CD4-positive, alpha-beta T cell treated with Interleukin-1 beta for 1 hour (primary cell): ENCODE data around the gene B4GALT7.

Experiments used
- DNase-seq, 2 donors: peaks; one replicate each; pipeline ENCODE4 v3.0.0-alpha.2; 2020 to 2022

Gene B4GALT7

DNA sequence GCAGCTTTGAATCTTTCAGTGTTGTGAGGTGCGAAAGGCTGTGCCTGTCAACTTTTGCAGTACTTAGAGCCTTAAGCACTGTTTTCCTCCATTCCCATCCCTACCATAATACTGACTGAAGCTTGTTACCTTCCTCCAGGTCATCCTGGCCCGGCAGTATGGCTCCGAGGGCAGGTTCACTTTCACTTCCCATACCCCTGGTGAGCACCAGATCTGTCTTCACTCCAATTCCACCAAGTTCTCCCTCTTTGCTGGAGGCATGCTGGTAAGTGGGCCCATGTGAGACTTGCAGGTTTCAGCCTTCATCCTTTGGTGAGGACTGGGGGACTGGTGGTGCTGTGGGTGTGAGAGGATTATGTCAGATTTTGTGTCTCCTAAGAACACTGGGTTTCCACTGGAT is 6.4 kb upstream of the B4GALT7 start:
- DNase-seq = no peak

DNA sequence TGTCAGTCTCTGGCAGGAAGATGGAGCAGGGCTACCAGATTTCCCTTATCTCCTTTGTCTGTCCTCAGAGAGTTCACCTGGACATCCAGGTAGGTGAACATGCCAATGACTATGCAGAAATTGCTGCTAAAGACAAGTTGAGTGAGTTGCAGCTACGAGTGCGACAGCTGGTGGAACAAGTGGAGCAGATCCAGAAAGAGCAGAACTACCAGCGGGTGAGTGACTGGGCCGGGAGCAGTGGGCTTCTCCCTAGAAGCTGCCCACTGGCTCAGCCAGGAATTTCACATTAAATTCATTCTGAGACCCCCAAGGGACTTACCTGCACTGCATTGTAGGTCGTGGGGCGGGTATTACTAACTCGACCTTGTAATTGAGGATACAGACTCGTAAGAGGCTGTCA is 5.9 kb upstream of the B4GALT7 start:
- no peak for DNase-seq

DNA sequence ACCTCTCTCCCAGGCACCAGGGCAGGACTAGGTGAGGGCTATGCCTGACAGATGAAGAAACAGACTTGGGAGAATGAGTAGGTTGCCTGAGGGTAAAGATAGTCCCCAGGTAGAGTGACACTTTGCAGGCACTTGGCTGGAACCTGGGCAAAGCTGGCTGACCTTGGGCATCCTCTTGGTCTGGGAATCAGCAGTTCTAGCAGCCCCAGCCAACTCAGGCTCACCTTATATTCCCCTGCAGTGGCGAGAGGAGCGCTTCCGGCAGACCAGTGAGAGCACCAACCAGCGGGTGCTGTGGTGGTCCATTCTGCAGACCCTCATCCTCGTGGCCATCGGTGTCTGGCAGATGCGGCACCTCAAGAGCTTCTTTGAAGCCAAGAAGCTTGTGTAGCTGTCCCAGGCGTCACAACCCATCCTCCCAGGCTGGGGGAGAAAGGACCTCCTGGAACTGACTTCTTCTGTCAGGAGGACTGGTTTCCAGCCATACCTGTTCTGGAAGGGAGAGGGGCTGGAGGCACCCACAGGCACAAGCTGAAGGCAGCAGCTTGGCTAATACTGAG is 4.8 kb upstream of the B4GALT7 start:
- no peak for DNase-seq

DNA sequence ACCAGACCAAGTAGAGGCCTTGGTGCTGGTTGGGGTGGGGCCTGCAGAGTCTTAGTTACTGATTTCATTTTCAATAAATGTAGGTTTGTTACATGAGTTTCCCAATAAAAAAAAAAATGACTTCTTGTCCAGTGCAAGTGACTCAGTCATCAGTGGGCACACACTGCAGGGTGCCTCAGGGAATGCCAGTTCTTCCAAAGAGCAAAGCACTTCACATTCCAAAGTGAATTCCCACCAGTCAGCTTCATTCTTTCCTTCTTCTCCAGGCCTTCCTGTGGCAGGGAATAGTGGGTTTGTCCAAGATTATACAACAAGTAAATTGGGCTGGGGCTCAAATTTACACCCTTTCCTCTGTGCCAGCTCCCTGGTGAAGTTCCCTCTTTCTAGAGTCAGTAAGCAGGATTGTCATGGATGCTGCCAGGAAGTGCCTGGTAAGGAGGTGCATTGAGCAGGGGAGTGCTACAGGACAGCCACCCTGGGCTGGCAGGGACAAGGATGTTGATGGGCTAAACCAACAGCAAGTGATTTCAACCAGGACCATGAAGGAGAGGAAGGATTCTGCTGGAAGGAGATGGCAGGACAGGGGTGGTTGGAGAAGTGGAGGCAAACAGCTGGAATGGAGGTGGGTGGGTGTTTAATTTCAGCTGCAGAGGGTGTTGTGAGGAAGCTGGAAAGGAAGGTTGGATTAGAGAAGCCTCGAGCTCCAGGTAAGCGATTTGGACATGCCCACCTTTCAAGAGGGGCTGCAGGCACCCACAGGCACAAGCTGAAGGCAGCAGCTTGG is 3.7 kb upstream of the B4GALT7 start:
- DNase-seq = no peak

DNA sequence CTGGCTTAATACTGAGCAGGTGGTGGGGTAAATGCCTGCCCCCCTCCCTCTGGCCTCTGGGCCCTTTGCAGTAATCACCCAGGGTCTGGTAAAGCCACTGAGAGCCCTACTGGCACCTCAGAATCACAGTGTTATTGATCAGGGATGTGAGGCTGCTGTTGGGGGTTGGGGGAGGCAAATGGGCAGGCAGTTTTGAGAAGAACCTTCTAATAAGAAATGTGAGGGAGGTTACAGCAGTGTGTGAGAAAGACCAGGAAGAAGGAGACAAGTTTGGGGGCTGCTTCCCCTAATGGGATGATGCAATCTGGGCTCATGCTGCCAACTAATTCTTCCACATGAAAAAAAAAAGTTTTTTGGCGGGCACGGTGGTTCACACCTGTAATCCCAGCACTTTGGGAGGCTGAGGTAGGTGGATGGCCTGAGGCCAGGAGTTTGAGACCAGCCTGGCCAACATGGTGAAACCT is 3.1 kb upstream of the B4GALT7 start:
- DNase-seq = no peak

DNA sequence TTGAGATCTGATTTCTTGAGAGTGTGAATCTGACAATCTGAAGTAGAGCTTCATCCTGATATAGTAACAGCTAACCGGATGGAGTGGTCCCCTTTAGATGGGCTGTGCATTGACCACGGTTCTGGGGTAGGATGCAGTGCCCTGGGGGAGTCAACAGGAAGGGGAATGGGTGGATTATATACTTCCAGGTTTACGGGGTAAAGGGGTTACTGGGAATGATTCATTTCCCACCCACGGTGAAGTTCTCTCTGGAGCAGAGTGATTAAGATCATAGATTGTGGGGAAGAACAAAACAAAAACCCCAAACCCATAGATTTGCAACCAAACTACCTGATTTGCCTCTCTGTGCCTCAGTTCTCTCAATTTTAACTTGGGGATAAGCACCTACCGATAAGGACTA is 1.5 kb upstream of the B4GALT7 start:
- DNase-seq = no peak

DNA sequence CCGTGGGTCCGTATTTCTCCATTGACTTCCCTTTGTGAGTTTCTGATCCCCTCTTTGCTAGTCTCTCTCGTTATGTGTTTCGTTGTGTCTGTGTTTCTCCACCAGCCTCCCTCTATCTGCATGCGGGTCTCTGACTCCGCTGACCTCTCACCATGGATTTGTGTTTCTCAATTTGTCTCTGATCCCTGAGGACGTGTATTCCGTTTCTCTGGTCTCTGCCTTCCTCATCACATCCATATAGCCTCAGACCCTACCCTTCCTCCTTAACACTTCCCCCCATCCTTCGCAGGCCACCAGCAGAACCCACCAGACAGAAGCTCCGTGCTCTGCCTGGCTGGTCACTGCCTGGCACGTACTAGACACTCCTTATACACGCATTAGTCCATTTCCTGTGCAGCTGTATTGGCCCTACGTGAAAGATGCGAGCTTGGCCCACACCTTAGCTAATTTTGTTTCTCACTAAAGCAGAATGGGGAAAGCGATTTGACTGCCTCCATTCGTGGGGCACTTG is 631 bp downstream of the B4GALT7 start:
- peak in 1 of 2 donors; percentile 23 for DNase-seq

DNA sequence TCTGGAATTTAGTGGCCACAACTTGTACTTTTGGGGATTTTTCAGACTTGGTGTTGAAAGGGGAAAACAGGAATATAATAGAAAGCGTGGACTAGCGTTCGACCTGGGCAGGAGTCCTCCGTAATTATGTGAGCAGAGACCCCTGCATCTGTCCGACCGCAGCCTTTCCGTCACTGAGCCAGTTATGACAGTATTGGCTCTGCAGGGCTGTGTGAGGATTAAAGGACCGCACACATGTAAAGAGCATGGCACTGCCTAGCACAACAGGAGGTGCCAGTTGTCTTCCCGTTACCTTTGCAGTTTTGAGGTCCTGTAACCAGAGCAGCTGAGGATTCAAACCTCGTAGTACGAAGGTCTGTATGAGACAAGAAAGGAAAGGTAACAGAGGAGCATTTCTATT is 1.2 kb downstream of the B4GALT7 start:
- DNase-seq = no peak

DNA sequence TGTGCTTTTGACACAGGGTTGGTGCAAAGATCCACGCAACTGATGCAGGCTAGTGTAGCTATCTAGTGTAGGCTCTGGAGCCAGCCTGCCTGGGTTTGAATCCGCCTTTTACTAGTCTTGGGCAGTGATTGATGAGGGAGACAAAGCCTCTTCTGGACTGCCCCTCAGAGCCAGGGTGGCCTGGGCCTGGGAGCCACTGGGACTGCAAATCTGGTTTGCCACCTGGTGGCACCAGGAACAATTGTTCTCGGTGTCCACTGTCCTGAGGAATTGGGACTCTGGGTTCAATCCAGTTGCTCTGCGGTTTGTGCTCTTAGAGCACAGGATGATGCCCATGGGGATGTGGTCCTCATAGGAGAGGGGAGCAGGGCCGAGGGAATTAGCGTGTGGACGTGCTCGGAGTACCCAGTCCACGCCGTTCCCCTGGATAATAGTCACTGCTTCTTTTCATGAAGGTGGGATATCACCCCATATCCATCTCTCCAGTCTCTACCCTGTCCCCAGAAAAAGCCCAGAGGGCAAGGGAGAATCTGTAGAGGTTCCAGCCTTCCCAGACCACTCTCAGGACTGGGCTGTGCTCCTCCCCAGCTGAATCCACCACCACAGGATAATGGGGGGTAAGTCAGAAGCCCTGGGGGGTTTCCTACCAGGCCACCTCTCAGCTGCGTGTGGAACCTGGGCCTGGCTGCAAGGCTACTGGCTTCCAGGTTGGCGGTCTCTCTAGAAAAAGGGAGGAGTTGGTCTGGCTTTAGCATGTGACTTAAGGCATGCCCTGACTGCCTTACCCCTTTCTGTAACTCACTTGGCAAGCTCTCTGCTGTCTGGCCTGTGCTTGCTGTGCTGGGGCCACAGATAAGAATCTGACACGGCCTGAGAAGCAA is 1.9 kb downstream of the B4GALT7 start:
- no peak for DNase-seq

DNA sequence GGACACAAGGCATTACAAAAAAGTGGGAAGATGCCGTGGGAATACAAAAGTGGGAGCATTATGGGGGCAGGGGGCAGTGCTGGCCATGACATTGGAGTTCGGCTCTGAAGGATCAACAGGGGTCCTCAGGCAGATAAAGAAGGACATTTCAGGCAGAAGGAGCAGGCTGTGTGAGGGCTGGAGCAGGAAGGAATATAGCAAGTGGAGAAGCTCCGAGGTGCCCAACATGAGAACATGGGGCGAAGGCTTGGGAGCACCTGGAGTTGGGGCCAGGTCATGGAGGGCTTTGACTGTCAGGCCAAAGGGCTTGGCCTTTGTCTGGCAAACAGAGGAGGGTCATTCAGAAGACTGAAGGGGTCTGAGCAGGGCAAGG is 2.5 kb downstream of the B4GALT7 start:
- no peak for DNase-seq

DNA sequence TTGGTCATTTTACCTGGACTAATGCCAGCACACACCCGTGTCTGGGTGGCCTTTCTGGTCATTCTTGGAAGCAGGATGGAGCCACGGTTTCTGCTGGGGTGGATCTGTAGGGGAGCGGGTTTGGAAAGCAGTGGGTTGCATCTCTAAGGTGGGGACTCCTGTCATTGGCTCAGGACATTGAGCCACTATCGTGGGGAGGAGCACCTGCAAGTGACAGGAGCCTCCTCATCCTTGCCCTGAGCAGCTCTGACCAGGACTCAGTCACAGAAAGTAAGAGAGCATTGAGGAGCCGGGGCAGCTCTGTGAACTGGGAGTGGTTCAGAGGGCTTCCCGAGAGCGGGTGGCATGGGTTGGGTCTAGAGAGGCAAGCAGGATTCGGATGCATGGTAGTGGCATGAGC is 3.7 kb downstream of the B4GALT7 start:
- no peak for DNase-seq

DNA sequence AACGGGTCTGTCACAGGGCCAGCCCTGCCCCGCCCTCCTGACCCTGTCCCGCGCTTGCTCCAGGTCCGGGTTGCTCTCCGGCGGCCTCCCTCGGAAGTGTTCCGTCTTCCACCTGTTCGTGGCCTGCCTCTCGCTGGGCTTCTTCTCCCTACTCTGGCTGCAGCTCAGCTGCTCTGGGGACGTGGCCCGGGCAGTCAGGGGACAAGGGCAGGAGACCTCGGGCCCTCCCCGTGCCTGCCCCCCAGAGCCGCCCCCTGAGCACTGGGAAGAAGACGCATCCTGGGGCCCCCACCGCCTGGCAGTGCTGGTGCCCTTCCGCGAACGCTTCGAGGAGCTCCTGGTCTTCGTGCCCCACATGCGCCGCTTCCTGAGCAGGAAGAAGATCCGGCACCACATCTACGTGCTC is 4.2 kb downstream of the B4GALT7 start:
- DNase-seq = no peak

DNA sequence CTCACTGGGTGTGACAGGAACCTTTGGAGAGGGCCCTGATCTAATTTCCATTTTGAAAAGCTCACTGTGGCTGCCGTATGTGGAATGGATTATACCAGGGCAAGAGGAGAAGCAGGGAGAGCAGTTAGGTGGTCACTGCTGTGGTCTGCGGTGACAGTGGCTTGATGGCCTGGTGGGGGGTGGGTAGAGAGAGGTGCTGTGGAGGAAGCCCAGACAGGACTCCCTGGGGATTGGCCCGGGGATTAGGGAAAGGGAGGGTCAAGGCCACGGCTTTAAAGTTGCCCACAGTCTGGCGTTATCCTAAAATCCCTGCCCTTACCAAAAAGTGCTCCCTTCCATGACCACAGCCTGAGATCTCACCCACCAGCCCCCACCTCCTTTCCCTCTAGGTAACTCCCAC is 4.7 kb downstream of the B4GALT7 start:
- no peak for DNase-seq

DNA sequence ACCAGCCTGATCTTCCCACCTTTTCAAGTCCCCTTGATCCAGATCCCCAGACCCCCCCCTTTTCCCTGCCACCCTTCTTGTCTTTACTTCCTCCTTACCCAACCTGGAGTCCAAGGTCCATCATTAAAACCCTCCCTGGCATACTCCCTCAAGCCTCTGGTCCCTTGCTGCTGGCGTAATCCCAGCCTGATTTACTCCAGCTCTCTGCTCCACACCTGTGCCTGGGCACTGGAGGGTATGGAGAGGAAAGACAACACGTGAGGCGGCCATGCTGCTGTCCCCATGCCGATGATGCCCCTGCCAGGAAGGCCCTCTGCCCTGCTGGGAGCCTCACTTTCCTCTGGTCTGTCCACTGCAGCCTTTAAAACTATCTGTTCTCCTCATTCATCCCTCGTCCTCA is 5.1 kb downstream of the B4GALT7 start:
- DNase-seq = no peak

DNA sequence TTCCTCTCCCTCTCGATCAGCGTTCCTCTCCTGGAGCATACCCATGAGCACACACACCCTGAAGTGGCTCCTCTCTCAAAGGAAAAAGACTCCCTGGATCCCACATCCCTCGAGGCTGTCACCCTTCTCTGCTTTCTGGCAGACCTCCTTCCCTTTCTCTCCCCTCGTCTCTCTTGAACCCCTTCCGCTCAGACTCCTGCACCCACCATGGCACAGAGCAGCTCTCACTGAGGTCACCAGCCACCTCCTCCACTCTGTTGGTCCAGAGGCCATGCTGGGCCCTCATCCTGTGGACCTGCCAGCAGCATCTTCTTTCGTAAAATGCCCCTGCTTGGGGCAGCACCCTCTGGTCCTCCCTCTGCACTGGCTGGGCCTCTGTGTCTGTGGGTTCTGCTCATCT is 5.7 kb downstream of the B4GALT7 start:
- no peak for DNase-seq

DNA sequence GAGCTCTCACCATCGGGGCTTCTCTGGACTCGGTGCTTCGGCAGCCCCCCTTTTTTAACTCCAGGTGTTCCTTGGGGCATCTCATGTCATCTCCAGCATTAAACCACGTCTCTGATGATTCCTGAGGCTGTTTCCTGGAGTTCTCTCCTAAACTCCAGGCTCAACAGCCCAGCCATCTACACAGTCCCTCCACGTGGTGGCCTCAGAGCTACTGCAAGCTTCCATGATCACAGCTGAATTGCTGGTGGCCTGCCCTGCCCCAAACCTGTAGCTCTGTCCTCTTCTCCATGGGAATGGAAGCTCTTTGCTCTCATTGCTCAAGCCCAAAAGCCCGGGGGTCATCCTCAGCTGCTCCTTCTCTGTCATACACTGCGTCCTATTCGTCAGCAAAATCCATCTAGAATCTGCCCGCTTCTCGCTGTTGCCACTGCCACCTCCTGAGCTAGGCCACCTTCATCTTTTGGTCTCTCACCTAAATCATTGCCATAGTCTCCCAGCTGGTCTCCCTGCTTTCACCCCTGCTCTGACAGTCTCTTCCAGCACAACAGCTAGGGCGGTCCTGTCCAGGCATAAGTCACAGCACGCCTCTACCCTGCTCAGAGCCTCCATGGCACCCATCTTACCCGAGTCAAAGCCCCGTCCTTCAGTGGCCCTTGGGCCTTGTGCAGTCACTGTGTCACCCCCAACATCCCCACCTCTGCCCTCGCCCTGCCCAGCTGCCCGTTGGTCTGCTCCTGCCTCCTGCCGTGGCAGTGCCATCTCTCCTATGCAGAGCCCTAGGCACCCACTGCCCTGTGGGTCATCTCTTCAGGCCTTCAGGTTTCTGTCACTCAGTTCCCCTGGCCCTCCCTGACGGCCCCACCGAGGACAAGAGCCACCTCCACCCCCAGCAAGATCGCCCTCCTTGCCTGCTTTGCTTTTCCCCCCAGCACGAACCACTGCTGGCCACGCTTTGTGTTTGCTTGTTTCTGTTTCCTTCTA is 6.4 kb downstream of the B4GALT7 start:
- no peak for DNase-seq

DNA sequence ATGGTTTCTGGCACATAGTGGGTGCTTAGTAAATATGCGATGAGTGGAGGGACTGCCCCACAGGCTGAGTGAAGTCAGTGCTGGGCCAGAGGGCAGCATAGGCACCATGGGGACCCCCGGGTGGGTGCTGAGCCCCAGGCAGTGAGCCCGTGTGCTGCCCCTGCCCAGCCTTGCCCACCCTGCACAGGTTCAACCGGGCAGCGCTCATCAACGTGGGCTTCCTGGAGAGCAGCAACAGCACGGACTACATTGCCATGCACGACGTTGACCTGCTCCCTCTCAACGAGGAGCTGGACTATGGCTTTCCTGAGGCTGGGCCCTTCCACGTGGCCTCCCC is 7.2 kb downstream of the B4GALT7 start:
- DNase-seq = no peak

DNA sequence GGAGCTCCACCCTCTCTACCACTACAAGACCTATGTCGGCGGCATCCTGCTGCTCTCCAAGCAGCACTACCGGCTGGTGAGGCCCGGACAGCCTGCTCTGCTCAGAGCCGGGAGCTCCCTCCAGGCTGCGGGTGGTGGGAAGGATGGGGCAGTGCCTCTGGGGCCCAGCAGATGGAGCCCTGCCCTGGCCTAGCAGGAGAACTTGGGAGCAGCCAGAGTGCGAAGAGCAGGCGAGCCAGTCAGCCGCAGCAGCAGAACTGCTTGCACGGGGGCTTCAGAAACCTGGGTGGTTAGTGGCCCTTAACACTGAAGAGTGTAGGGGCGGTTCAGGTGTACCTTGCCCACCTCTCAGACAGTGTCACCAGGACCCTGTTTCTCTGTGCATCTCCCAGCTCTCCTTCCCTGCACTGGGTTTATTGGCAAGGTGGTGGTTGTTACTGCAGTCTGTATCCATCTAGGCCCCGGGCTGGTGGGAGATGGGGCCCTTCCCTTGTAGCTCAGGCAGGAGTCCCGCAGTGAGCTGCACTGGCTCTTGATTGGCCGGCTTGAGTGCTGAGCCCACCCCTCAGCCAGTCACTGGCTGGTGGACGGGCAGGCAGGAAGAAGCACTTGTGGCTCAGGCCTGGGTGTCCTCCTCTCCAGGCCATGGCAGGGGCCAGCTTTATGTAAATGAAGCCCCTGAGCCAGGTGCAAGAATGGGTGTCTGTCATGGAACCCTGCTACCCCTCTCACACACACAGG is 7.7 kb downstream of the B4GALT7 start:
- DNase-seq = peak; percentile 63 to 69

DNA sequence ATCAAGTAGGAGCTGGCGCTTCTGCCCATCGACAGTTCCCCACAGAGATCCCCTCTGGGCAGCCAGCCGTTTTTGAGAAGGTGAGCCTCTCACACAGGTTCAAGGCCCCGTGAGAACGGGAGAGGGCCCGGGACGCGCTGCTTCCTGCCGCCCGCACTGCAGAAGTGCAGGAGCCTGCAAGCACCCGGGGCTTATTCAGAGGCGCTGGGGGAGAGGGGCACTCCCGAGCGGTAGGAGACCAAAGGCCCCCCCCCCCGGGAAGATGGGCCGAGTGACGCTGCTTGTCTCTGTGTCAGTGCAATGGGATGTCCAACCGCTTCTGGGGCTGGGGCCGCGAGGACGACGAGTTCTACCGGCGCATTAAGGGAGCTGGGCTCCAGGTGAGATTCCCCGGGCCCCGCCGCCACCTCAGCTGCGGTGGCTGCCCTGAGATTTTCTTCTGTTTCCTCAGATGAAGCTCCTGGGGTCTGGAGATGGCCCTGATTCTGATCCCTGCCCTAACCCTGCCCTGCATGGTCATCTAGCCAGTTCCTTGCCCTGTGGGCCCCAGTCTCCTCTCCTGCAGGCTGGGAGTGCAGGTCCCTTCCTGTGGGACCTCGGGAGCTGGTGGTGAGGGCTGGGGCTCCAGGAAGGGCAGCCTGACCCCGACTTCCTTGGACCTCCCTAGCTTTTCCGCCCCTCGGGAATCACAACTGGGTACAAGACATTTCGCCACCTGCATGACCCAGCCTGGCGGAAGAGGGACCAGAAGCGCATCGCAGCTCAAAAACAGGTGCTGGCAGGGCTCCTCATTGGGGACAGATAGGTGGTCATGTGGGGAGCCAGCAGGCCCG is 8.5 kb downstream of the B4GALT7 start:
- DNase-seq = no peak
